Neural progenitor cell (in vitro differentiated cells): ENCODE results near the gene OXLD1. TPM values are rescaled to one million over a fixed set of nuclear protein-coding genes. Genes with fewer than 3 reads are reported as not detected.

Experiments used
- DNase-seq: peaks from one replicate; pipeline ENCODE4 v3.0.0-alpha.2; 2016; ENCODE audit warnings: low spot score
- H2AFZ ChIP-seq: fragments of 200-600 bp; sonication (generic); replicated peaks from 2 replicates; pipeline ENCODE4 v1.6.1; 2016; ENCODE audit warnings: antibody characterized with exemption
- H3F3A ChIP-seq: fragments of 200-600 bp; sonication (generic); 2 replicates; pipeline ENCODE4 v1.6.1; 2016; ENCODE audit warnings: antibody characterized with exemption, low read depth
- H3K27ac ChIP-seq: fragments of 200-600 bp; sonication (generic); 2 replicates; pipeline ENCODE4 v1.5.1; 2016; ENCODE audit warnings: mild to moderate bottlenecking
- H3K27me3 ChIP-seq: fragments of 200-600 bp; sonication (generic); 2 replicates; pipeline ENCODE4 v1.6.1; 2016; ENCODE audit warnings: mild to moderate bottlenecking, moderate library complexity
- H3K36me3 ChIP-seq: fragments of 200-600 bp; sonication (generic); 2 replicates; pipeline ENCODE4 v1.5.1; 2016
- H3K4me1 ChIP-seq: fragments of 200-600 bp; sonication (generic); 2 replicates; pipeline ENCODE4 v1.6.1; 2016; ENCODE audit warnings: mixed run types
- H3K4me2 ChIP-seq: fragments of 200-600 bp; sonication (generic); 2 replicates; pipeline ENCODE4 v1.6.1; 2016
- H3K4me3 ChIP-seq: fragments of 200-600 bp; sonication (generic); 2 replicates; pipeline ENCODE4 v1.5.1; 2016
- H3K79me2 ChIP-seq: fragments of 200-600 bp; sonication (generic); 2 replicates; pipeline ENCODE4 v1.6.1; 2016; ENCODE audit warnings: low read depth
- H3K9ac ChIP-seq: fragments of 200-600 bp; sonication (generic); 2 replicates; pipeline ENCODE4 v1.6.1; 2016
- H3K9me3 ChIP-seq: fragments of 200-600 bp; sonication (generic); 2 replicates; pipeline ENCODE4 v1.5.1; 2016; ENCODE audit warnings: low read depth
- H4K20me1 ChIP-seq: fragments of 200-600 bp; sonication (generic); 2 replicates; pipeline ENCODE4 v1.6.1; 2016; ENCODE audit warnings: low read depth
- H3K27ac Mint-ChIP-seq: 3 replicates; pipeline ENCODE4 v1.8.0; 2021; ENCODE audit warnings: mixed read lengths
- H3K27me3 Mint-ChIP-seq: 2 replicates; pipeline ENCODE4 v1.8.0; 2022; ENCODE audit warnings: low read depth, mild to moderate bottlenecking, inconsistent platforms, moderate library complexity, mixed read lengths; ENCODE audit not compliant: insufficient read depth
- H3K36me3 Mint-ChIP-seq: 3 replicates; pipeline ENCODE4 v1.8.0; 2021; ENCODE audit warnings: mixed read lengths
- H3K4me1 Mint-ChIP-seq: 3 replicates; pipeline ENCODE4 v1.8.0; 2021; ENCODE audit warnings: mixed read lengths
- H3K4me3 Mint-ChIP-seq: 3 replicates; pipeline ENCODE4 v1.8.0; 2021; ENCODE audit warnings: mild to moderate bottlenecking, moderate library complexity, mixed read lengths
- H3K9me3 Mint-ChIP-seq: 3 replicates; pipeline ENCODE4 v1.8.0; 2020; ENCODE audit warnings: mixed read lengths
- CTCF ChIP-seq: fragments of 200-600 bp; sonication (generic); IDR thresholded peaks from 2 replicates; pipeline ENCODE4 v1.5.1; 2017; ENCODE audit warnings: antibody characterized with exemption, mild to moderate bottlenecking
- EZH2 ChIP-seq: fragments of 200-600 bp; sonication (generic); IDR thresholded peaks from 2 replicates; pipeline ENCODE4 v1.6.1; 2017; ENCODE audit warnings: antibody characterized with exemption, mild to moderate bottlenecking, moderate library complexity
- EZH2phosphoT487 ChIP-seq: fragments of 200-600 bp; sonication (generic); IDR thresholded peaks from 2 replicates; pipeline ENCODE4 v1.6.1; 2017; ENCODE audit warnings: antibody characterized with exemption
- total RNA-seq: library from RNA; depleted of rRNA; stranded (reverse); fragments of >200 nt; gene quantifications from 2 replicates; pipeline ENCODE4 v1.2.3, GENCODE V29; 2015; ENCODE audit warnings: low replicate concordance

Gene OXLD1
- total RNA-seq, 1 donor from 2014 or later, result 11.9 TPM

- TF ChIP-seq CTCF (no peak), EZH2 (no peak), EZH2phosphoT487 (no peak)
- Histone ChIP-seq H3K9ac (no peak overlapping the region), H3K79me2 (no peaks in the 10 kb centered on the region), H3K27ac (no peak overlapping the region), H2AFZ (no peak overlapping the region), H4K20me1 (no peaks in the 10 kb centered on the region), H3K27me3 (peaks cover 19% of the 10 kb centered on the region), H3F3A (no peaks in the 10 kb centered on the region), H3K36me3 (no peaks in the 10 kb centered on the region), H3K4me3 (no peak overlapping the region), H3K4me2 (no peak overlapping the region), H3K9me3 (no peaks in the 10 kb centered on the region), H3K4me1 (no peaks in the 10 kb centered on the region)
- H3K9me3 Mint-ChIP-seq, result peaks cover 3% of the 10 kb centered on the region
- no peak overlapping the region for H3K27ac Mint-ChIP-seq
- no peak for DNase-seq
- peaks cover 3% of the 10 kb centered on the region for H3K4me1 Mint-ChIP-seq
- H3K4me3 Mint-ChIP-seq, result no peak overlapping the region
- no peaks in the 10 kb centered on the region for H3K36me3 Mint-ChIP-seq
- peaks cover 24% of the 10 kb centered on the region for H3K27me3 Mint-ChIP-seq
Measured at GRCh38 chr17:81647640-81648012, 18.8 kb downstream of the OXLD1 start.

- peaks cover 3% of the 10 kb centered on the region for H3K4me1 Mint-ChIP-seq
- no peak overlapping the region for H3K27ac Mint-ChIP-seq
- Histone ChIP-seq H3K9me3 (no peaks in the 10 kb centered on the region), H3F3A (no peaks in the 10 kb centered on the region), H3K36me3 (no peaks in the 10 kb centered on the region), H3K79me2 (no peaks in the 10 kb centered on the region), H3K27ac (no peak overlapping the region), H2AFZ (no peak overlapping the region), H3K4me2 (no peak overlapping the region), H3K27me3 (peaks cover 19% of the 10 kb centered on the region), H4K20me1 (no peaks in the 10 kb centered on the region), H3K9ac (no peak overlapping the region), H3K4me3 (no peak overlapping the region), H3K4me1 (no peaks in the 10 kb centered on the region)
- no peak for TF ChIP-seq EZH2
- TF ChIP-seq EZH2phosphoT487, result no peak
- TF ChIP-seq CTCF, result no peak
- no peak for DNase-seq
- peaks cover 3% of the 10 kb centered on the region for H3K9me3 Mint-ChIP-seq
- H3K36me3 Mint-ChIP-seq, result no peaks in the 10 kb centered on the region
- peaks cover 24% of the 10 kb centered on the region for H3K27me3 Mint-ChIP-seq
- peak overlapping the region; percentile 46 for H3K4me3 Mint-ChIP-seq
Measured at GRCh38 chr17:81646869-81647600, 19.4 kb downstream of the OXLD1 start.

GRCh38 chr17:81644976-81645952 is 21.1 kb downstream of the OXLD1 start:
- H3K9me3 ChIP-seq, result no peaks in the 10 kb centered on the region
- no peak overlapping the region for H3K4me3 Mint-ChIP-seq
- H3K27me3 Mint-ChIP-seq, result peaks cover 20% of the 10 kb centered on the region
- peaks cover 2% of the 10 kb centered on the region for H3K4me1 Mint-ChIP-seq
- H3K27me3 ChIP-seq, result peaks cover 19% of the 10 kb centered on the region
- H3K27ac ChIP-seq, result no peak overlapping the region
- H3K36me3 ChIP-seq, result no peaks in the 10 kb centered on the region
- H4K20me1 ChIP-seq, result no peaks in the 10 kb centered on the region
- H3K9me3 Mint-ChIP-seq, result peaks cover 3% of the 10 kb centered on the region
- H3K4me1 ChIP-seq, result no peaks in the 10 kb centered on the region
- H3K79me2 ChIP-seq, result no peaks in the 10 kb centered on the region
- DNase-seq, result no peak
- H3K4me3 ChIP-seq, result no peak overlapping the region
- no peaks in the 10 kb centered on the region for H3F3A ChIP-seq
- H3K27ac Mint-ChIP-seq, result no peak overlapping the region
- no peak for TF ChIP-seq EZH2phosphoT487
- TF ChIP-seq EZH2, result no peak
- TF ChIP-seq CTCF, result no peak
- no peak overlapping the region for H3K9ac ChIP-seq
- H2AFZ ChIP-seq, result no peak overlapping the region
- H3K36me3 Mint-ChIP-seq, result no peaks in the 10 kb centered on the region
- H3K4me2 ChIP-seq, result no peak overlapping the region
